A673 (cell line): ENCODE measurements around the gene IER5.

ENCODE experiments used
- EZH2 ChIP-seq: fragments of 200-600 bp; sonication (generic); IDR thresholded peaks from 2 replicates; pipeline ENCODE4 v1.6.1; 2017; ENCODE audit warnings: borderline replicate concordance, low read depth, mild to moderate bottlenecking, mixed read lengths, antibody characterized with exemption, low read length; ENCODE audit not compliant: poor library complexity, severe bottlenecking
- TF ChIP-seq, protein P1 (sequence below): fragments of 300-800, 200-600 bp; sonication (generic); conservative IDR thresholded peaks from 2 replicates; pipeline ENCODE4 v1.5.1; 2017; ENCODE audit warnings: low read depth, mild to moderate bottlenecking, antibody characterized with exemption, low read length, moderate library complexity, mixed read lengths

DNA sequence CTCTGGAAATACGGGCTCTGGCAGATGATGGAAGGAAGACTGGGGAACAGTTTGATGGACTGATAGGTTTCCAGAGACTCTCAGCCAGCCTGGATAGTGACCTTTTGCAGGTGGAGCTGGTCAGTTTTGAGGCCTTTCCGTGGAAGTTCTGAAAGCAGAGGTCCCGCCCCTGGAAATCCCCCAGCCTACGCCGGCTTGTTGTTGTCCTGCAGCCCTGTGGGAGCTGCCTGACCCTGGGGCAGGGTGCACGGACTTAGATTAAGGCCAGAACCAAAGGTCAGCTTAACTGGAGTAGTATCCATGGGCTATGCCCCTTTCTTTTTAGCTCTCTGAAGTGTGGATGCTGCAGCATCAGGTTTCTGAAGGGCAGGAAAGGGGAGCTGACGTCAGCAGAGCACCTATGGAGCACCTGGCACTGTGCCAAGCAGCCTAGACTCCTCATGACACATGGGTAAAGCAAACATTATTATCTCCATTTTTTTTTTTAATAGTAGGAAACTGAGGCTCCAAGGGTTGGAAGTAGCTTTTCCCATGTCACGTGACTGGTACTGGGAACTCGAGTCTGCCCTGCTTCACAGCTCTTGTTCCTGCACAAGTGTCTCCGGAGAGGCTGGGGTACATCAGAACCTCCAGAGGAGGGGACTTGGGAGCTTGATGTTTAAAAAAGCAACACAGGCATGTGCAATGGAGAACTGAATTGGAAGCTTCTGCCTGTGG lies 38.5 kb downstream of the IER5 start:
- TF ChIP-seq, protein P1, sequence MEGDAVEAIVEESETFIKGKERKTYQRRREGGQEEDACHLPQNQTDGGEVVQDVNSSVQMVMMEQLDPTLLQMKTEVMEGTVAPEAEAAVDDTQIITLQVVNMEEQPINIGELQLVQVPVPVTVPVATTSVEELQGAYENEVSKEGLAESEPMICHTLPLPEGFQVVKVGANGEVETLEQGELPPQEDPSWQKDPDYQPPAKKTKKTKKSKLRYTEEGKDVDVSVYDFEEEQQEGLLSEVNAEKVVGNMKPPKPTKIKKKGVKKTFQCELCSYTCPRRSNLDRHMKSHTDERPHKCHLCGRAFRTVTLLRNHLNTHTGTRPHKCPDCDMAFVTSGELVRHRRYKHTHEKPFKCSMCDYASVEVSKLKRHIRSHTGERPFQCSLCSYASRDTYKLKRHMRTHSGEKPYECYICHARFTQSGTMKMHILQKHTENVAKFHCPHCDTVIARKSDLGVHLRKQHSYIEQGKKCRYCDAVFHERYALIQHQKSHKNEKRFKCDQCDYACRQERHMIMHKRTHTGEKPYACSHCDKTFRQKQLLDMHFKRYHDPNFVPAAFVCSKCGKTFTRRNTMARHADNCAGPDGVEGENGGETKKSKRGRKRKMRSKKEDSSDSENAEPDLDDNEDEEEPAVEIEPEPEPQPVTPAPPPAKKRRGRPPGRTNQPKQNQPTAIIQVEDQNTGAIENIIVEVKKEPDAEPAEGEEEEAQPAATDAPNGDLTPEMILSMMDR: no peak
- no peak for TF ChIP-seq EZH2
